ENCODE results near the gene C2CD2L.

DNA sequence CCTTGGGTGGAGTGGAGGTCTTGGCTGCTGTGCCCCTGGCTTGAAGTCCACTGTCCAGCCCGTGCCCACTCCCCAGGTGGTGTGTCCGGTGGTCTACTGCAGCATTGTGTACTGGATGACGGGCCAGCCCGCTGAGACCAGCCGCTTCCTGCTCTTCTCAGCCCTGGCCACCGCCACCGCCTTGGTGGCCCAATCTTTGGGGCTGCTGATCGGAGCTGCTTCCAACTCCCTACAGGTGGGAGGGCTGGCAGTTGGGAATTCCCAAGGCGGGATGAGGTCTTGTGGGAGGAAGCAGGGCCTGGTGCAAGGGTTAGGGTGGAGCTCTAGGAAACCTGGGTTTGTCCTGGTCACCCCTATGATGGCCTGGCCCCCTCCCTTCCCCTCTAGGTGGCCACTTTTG, 53.0 kb downstream of the C2CD2L start:
- TF ChIP-seq CTCF (IDR thresholded peaks at IDR 0.05; ENCODE audit: extremely low read depth in 1 of 2, insufficient read depth in 1 of 2, low read depth in 1 of 2, low read length in 2 of 2) = no peak
- TF ChIP-seq POLR2AphosphoS5 (IDR thresholded peaks at IDR 0.05; ENCODE audit: insufficient read depth, low read depth, low read length) = no peak
